Heart left ventricle (tissue), 13 donors: Measurements from ENCODE around the gene IRAK2.

Source experiments
- POLR2A ChIP-seq, 2 donors: fragments of 450-650 bp; IDR thresholded peaks; one replicate each; pipeline ENCODE4 v1.6.1; 2017; ENCODE audit warnings: antibody characterized with exemption in 2 of 2, mild to moderate bottlenecking in 2 of 2, moderate library complexity in 2 of 2
- TF ChIP-seq, protein P1 (sequence below), 12 donors: fragments of 200-600 bp; sonication (generic) in 4 of 12; IDR thresholded peaks; one replicate each; pipeline versions ENCODE4 v1.5.0 to v1.8.0; 2018 to 2022; ENCODE audit warnings: antibody characterized with exemption in 12 of 12, mild to moderate bottlenecking in 5 of 12
- donor health status: ischemic (EF 13 %, LVEDD 7.1; RV severe dilation, severe dysfunction).
- donor health status: DM: no; HTN: yes; CAD: no.
- donor health status: DM: no; HTN: no; CAD: no.
- donor health status: ischemic (EF 25% LVEDD 6.9; RV normal size, moderate dysfunction).
- donor health status: ischemic (EF 25% LVEDD 5.7; RV mildly dilated, moderate dysfunction).
- donor health status: ischemic (EF 35%, LVEDD 5.7; RV mildly dilated, moderate dysfunction).
- donor health status: nonischemic (EF 11% LVEDD 7.7; RV severe dilation, severe dysfunction).
- donor health status: DM: yes; HTN: yes; CAD: no.
- donor health status: PGD.
- donor health status: ischemic (EF 29% LVEDD 5.4; RV normal size, mild dysfunction).
- donor health status: nonischemic (EF 23%, LVEDD 6.1; RV moderate dilation, normal function).

GRCh38 chr3:10173095-10173925 lies 8.6 kb downstream of the IRAK2 start:
- TF ChIP-seq, protein P1, sequence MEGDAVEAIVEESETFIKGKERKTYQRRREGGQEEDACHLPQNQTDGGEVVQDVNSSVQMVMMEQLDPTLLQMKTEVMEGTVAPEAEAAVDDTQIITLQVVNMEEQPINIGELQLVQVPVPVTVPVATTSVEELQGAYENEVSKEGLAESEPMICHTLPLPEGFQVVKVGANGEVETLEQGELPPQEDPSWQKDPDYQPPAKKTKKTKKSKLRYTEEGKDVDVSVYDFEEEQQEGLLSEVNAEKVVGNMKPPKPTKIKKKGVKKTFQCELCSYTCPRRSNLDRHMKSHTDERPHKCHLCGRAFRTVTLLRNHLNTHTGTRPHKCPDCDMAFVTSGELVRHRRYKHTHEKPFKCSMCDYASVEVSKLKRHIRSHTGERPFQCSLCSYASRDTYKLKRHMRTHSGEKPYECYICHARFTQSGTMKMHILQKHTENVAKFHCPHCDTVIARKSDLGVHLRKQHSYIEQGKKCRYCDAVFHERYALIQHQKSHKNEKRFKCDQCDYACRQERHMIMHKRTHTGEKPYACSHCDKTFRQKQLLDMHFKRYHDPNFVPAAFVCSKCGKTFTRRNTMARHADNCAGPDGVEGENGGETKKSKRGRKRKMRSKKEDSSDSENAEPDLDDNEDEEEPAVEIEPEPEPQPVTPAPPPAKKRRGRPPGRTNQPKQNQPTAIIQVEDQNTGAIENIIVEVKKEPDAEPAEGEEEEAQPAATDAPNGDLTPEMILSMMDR (IDR thresholded peaks at IDR 0.05), result no peak
- TF ChIP-seq POLR2A (IDR thresholded peaks at IDR 0.05), result no peak
